GM21381 (cell line): ENCODE data around the gene DLG5.
"Not testable (repeated sequence)": the region's sequence is repeated elsewhere in the genome, so short reads cannot be mapped to it uniquely, and the experiment has no call there.

Experiments
- ATAC-seq: cut with Tn5 transposase; IDR thresholded peaks from one replicate; pipeline ENCODE4 v1.9.1; 2021; ENCODE audit warnings: mild to moderate bottlenecking, moderate library complexity; ENCODE audit not compliant: unreplicated experiment

DLG5 gene

GRCh38 chr10:77772852-77773600, 153.5 kb downstream of the DLG5 start:
- not testable (repeated sequence) for ATAC-seq

GRCh38 chr10:77771851-77772250, 154.7 kb downstream of the DLG5 start:
- ATAC-seq: no peak

GRCh38 chr10:77771450-77771849, 155.1 kb downstream of the DLG5 start:
- no peak for ATAC-seq

- no peak for ATAC-seq
Observed at GRCh38 chr10:77770868-77771175, 155.7 kb downstream of the DLG5 start.

GRCh38 chr10:77770081-77770867, 156.3 kb downstream of the DLG5 start:
- no peak for ATAC-seq

- no peak for ATAC-seq
Observed at GRCh38 chr10:77768039-77768438, 158.5 kb downstream of the DLG5 start.

GRCh38 chr10:77763453-77764430, 162.8 kb downstream of the DLG5 start:
- ATAC-seq: no peak

- not testable (repeated sequence) for ATAC-seq
Observed at GRCh38 chr10:77758406-77758805, 168.1 kb downstream of the DLG5 start.

- no peak for ATAC-seq
Observed at GRCh38 chr10:77756319-77757232, 170.0 kb downstream of the DLG5 start.

- ATAC-seq: no peak
Observed at GRCh38 chr10:77746047-77746707, 180.4 kb downstream of the DLG5 start.

- ATAC-seq: no peak
Observed at GRCh38 chr10:77744245-77744644, 182.3 kb downstream of the DLG5 start.

- ATAC-seq: no peak
Observed at GRCh38 chr10:77742172-77742571, 184.4 kb downstream of the DLG5 start.

- no peak for ATAC-seq
Observed at GRCh38 chr10:77741746-77742145, 184.8 kb downstream of the DLG5 start.
